GM19351 (cell line): ENCODE measurements around the gene CHIT1.

Experiments
- ATAC-seq: cut with Tn5 transposase; IDR thresholded peaks from one replicate; pipeline ENCODE4 v1.9.1; 2021; ENCODE audit warnings: mild to moderate bottlenecking, moderate library complexity; ENCODE audit not compliant: unreplicated experiment

Gene CHIT1

DNA sequence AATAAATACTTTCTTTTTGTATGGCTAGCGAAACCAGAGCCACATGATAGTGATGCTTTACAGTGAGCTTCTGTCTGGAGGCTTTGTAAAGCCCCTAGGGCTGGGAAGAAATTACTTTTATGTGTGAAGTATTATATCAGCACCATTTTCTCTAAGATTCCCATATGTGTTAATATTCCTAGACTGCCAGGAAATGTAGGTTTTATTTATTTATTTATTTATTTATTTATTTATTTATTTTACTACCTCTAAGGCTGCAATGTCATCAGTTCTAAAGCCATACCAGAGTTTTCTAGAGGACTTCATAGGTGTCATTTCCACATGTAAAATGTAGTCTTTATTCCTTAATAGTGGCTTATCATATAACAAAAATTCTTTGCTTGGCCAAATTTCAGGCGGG is 38.5 kb downstream of the CHIT1 start:
- no peak for ATAC-seq

DNA sequence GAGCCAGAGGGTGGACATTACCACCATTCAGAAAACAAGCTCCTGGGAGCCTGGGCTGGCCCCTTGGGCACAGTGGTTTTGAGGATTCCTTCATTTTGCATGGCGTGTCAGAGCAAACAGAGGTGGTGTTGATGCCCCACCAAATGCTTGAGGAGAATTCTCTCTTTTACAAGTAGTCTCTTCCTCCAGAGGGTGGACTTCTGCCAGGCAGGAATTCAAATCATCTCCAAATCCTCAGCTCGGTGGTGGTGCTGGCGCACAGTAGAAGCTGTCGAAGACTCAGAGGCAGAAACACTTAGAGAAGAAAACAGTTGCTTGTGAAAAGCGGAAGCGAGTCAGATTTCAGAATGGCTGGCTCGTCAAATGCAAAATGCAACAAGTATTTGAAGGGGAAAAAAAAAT is 39.5 kb downstream of the CHIT1 start:
- no peak for ATAC-seq

DNA sequence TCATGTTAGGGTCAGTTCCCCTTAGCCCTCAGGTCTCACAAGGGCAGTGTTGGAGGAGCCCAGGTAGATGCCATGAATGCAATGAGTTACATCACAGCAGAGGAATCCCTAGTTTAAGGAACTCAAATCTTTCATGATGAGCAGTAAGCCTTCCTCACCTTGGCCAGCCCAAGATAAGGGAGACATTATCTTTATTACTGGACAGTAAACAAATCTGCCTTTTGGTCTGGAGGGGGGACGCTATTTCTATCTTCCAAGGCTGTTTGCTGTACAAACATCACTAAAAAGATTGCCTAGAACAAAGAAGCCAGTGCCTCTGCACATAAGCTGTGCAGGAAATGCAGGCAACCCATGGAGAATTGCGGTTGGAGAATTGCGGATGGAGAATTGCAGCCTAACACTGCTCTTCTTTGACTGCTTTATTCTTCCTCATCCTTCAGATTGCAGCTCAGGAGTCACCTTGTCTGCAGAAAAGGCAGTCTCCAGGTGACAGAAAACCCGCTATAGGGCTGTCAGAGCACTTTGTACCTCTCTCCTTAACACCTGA is 40.7 kb downstream of the CHIT1 start:
- no peak for ATAC-seq

DNA sequence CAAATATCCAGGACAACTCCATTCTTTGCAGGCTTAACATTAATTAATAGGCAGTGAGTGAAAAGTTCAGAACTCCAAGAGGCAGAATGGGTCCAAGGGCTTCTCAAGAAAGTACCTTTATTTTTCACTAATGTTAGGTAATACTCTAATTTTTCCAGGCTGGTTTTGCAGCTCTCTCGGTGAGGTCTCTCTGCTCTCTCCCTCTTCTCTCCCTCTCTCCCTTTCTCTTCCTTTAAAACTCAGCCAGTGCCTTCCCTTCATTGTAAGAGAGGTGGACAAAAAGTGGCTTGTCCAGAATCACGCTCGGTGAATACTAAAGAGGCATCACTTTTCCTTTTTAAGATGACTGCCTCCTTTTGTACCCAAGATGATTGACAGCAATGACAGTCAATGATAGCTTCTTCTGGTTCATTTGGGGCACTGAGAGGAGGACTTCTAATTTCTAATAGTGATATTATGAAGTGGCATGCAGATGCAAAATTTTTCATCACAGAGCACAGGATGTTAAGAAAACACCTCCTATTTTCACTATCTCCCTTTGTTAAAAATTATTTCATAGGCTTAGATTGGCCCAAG is 41.7 kb downstream of the CHIT1 start:
- ATAC-seq: no peak

DNA sequence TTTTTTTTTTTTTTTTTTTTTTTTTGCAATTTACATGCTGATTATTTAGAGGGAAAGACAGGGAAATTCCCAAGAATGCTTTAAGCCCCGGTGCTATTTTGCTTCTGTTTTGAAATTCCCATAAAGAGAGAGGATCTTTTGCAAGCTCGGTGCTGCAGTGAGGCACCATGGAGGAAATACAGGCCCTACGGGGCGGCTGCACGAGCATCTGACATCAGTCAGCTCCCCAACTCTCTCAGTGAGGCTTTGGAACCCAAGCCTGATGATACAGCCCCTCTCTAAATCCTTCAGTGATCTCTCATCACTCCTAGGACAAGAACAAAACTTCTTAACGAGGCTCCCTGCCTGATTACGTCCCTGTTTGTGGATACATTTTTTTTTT is 42.2 kb downstream of the CHIT1 start:
- ATAC-seq: no peak

DNA sequence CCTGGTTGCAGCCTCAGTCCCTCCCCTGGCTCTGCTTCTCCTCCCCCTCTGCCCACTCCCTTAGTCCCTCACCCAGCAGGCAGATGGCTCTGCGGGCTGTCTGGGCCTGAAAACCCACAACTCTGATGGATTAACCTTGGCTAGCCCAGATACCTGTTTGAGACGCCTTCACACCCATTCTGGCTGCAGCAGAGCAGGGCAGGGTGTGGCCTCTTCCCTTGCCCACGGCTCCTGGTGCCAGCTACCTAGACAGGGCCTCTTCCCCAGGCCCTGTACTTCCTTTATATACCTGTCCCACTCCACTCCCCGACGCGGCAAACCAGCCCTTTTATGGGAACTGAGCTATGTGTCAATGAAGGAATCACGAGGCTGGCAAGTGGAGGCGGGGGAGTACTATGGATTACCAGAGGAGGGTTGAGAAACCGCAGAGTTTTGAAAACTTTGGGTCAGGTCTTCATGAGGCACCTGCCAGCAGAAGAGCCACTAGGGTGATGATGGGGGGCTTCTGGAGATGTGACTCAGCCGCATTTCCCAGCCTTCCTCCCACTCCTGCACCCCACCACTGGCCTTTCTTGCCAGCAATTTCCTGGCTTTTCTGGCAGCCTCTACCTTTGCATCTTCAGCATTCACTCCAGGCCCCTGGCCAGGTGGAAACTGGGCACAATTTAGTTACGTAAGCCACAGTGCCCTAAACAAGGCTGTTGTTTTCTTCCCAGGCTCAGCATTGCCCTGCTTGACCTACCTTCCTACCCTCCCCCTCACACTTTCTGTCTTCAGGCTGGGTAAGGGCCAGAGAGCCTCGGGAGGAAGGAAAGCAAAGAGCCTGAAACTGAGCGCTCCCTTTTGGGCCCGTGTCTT is 42.8 kb downstream of the CHIT1 start, which contains the start of gene CHI3L1:
Gene CHI3L1, minus strand, starts transcription at position 259 of the 858 bp plus-strand sequence. Its CDS starts 81 bp downstream, at position 178.
- ATAC-seq: no peak

DNA sequence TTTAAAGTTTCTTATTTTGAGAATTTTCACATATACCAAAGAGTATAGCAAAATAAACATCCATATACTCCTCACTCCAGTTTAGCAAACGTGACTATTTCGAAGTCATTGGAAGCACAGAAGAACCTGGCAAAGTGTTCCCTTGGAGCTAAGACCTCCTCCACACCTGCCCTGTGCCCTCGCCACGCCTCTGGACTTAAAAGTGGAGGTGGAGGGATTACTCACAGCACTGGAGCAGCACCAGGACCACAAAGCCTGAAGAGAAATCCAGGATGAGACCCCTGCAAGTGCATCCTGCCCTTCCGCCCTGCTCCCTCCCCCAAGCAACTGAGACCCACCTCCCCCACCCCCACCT is 43.4 kb downstream of the CHIT1 start:
- ATAC-seq: no peak

DNA sequence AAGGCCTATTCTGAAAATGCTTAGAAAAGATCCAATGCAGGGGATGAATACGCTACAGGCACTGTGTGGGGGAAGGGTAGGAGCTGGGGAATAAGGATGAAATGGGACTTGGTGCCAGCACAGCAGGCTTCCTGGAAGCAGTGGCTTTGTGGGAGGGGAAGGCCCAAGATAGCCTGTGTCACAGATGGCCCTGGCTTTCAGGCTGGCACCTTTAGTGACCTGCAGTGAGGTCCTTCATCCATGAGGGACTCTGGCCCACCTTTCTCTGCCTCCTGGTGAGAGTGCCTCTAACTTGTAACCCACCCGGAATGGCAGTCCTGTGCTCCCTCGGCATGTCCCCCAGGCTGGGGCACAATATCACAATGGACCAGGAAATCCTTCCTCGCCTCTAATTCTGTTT is 43.9 kb downstream of the CHIT1 start:
- no peak for ATAC-seq

DNA sequence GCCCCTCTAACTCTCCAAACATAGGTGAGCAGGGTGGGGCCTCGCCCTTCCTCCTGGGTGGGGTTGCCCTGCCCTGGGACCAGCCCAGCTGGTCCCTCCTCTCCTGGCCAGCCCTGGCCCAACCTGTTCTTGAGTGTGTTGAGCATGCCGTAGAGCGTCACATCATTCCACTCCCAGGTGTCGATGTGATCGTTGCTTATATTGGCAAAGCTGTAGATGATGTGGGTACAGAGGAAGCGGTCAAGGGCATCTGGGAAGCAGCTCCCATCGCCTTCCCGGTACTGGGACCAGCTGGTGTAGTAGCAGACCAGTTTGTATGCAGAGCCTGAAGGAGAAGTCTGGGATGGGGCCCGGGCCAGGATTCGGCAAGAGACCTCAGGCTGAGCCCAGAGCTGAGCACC is 44.4 kb downstream of the CHIT1 start:
- ATAC-seq: no peak

DNA sequence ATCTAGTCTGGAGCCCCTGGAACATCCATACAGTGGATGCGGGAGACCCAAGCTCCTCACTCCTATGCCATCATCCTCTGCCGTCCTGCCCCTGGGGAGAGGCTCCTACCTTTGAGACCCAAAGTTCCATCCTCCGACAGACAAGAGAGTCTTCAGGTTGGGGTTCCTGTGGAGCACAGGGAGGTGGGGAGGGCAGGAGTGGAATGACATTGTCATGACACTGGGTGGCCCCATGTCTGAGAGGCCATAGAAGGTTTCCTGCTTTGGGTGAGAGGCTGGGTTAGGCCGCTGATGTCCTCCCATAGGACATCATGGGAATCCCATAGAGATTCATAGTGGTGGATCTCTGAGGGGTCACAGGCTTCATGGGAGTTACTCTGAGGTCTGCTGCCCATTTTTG is 45.0 kb downstream of the CHIT1 start:
- ATAC-seq: no peak

DNA sequence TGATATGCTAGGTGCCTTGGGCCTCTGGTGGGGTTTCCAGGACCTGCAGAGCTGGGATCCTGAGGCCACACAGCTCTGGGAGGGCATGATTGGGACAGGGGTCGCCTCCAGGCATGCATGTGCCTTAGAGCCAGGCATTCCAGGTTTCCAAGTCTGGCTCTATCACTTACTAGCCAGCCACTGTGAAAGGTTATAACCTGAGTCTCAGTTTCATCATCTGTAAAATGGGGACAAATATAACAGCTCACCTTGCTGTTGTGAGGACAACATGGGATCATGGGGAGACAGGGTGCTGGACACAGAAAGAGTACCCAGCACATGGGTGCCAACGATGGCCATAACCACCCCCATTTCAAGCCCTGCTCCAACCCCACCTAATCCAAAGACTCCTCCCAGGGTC is 45.6 kb downstream of the CHIT1 start:
- no peak for ATAC-seq

DNA sequence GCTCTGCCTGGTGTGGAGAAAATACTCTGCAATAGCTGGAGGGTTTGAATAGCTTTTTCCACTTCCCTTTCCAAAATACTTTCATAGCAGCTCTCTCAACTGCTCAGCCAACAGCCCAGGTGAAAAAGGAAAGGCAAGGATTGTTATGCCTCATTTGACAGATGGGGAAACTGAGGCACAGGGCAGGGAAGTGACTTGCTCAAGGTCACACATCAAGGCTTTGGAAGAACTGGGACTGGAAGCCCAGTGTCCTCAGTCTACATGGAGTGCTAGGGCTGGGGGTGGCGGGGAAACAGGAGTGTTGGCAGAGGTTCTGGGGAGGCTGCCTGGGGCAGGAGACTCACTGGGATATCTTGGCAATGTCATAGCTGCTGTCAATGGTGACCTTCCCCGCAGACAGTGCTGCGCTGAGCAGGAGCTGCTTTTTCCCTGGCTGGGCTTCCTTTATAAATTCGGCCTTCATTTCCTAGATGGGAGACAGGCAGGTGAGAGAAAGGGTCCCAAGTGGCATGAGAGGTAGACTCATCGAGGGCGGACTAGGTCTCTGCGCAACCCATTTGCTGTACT is 47.0 kb downstream of the CHIT1 start:
- no peak for ATAC-seq

DNA sequence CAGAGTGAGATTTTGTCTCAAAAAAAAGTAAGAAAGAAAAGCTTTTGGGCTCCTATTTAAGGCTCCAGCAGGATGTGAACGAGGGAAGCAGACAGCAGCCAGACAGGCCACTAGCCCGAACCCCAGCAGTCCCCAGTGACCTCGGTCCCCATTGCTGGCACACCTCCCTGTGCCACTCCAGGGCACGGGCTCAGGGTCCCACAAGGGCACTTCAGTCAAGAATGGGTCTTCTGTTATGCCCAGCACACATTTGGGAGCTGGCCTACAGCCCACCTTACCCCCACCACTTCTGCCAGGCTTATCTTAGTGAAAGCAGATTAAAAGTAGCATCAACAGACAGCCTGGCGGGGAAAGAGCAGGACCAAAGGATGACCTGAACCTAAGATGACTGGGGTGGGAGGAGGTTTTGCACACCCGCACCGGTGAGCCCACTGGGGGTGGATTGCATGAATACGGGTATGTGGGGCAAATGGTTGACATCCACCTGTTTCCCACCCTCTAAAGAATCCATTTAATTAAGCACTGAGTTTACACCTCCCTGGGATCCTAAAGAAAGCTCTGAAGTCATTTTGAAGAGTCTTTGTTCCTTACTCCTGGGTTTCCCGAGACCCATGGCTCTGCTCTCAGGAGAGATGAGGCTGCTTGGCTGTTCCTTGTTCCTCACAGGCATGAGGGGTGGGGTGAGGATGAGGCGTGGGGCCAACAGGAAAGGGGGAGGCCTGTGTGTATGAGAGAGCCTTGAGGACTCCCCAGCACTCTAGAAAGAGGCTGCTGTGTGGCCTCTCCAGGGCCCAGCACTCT is 47.7 kb downstream of the CHIT1 start:
- ATAC-seq: no peak

DNA sequence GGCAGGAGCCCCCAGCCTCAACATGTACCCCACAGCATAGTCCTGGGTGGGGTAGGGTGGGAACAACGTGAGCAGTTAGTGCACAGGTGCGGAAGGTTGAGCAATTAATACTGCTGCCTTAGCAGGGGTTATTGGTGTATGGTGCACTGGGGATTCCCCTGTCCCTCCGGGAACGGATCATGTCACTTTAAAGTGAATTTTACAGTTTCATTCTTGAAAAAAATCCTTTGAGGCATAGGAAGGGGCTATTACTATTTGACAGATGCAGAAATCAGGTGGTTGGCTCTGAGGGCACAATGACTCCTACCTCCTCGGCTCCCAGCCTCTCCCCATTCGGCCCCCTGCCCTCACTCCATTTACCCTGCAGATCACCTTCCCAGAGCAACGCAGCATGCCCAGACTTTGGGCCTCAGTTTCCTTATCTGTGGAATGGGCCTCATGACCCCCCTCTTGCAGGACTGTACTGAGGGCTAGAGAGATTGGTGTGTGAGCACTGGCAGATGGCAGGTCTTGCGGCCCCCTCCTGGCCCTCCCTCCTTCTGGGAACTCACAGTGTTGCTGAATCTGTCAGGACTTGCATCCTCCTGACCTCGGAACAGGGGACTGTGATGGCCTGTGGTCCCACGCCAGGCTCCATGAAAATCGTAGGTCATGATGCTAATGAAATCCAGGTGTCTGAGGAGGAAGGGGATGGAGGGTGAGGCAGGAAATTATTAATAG is 48.7 kb downstream of the CHIT1 start:
- ATAC-seq: no peak

DNA sequence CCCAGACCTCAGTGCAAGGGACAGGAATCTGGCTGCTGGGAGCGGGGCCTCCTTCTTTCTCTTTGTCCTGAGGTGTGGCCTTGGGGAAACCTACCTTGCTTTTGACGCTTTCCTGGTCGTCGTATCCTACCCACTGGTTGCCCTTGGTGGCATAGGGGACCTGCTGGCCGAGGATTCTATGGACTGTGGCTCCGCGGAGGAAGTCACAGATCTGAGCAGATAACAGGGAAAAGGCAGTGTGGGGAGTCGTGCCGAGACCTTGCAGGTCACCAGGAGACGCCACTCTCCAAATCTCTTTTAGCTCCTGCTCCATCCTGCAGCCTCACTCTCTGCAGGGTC is 49.8 kb downstream of the CHIT1 start:
- ATAC-seq: no peak

DNA sequence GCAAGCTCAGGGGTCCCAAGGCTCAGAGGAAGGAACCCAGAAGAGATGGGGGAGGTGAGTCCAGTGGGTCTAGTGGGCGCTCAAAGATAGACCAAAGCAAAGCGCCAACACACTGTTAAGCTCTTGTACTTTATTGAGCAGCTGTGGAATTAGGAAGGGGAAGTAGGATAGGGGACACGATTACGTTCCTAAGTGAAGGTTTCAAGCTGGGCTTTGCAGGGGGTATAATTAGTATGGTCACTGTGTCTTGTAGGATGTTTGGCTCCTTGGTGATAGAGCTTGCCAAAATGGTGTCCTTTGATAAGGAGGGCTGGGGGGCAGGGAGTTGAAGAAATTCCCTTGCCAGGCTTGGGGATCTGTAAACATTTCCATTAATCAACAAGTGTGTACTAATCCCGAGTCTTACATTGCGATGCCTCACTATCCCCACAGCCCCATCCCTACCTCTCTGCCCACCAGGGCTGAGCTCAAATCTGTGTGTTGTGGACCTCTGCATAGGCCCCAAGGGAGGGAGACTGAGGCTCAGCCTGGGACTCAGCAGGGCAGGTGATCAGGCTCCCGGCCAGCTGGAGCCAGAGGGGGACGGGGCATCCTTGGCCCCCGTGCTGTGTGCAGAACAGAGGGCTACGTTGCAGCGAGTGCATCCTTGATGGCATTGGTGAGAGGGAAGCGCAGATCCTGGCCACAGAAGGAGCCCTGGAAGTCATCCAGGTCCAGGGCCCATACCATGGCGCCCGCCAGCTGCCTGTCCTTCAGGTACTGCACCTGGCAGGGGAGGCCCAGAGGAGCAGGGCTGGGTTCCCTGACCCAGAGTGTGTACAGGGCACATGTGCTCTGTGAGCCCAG is 50.4 kb downstream of the CHIT1 start:
- ATAC-seq: no peak

DNA sequence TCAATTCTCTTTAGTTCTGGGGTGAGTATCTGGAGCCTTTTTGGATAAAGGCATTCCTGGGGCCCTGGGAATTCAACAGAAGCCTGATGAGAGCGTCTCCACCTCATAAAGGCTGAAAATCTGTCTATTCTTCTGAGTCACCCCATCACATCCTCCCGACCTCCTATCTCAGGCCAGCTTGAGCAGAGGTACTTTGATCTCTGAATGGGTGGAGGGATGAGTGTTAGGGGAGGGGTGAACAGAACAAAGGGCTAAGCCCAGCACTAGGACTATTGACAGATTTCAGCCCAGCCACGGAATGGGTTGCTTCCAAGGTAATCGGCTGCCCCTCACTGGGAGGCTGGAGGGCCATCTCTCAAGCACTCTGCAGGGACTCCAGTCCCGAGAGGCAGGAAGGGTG is 51.4 kb downstream of the CHIT1 start:
- ATAC-seq: no peak

DNA sequence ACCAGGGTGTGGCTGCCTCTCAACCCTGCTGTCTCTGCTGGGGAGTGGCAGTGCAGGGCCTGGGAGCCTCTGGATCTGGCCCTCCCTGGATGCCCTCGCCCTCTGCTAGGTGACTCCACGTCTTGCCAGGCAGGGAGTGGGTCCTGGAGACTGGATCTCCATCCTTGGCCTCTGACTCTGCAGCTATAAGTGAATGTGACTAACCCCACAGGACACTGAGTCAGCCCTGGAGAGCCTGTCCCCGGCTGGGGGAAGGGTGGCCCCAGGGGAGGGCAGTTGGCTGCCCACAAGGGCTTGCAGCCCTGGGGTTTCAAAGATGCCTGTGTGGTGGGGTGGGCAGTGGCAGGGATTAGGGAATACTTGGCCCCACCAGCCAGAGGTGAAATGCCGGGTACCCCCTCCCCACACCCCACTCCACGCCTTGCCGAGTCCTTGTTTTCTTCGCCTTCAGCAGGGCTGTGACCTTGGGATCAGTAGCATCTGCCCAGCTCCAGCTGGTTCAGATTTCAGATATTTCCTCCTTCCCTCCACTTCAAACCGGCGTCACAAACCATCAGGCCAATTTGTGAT is 51.9 kb downstream of the CHIT1 start:
- no peak for ATAC-seq

DNA sequence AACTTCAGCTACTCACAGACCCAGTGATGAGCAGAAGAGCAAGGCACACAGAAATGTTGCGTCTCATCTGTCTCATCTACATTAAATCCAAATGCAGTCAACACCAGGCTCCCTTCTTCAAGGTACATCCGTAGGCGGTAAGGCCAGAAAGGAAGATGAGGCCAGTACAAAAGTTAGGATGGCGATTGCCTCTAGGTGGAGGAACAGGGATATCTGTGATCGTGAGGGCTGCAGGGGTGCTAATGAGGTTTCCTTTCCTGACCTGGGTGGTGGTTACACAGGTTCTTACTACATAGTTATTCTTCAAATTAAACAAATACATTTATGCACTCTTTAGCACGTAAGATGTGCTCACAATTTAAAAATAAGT is 52.5 kb downstream of the CHIT1 start:
- ATAC-seq: no peak
